Thymus (tissue), 11 donors: ENCODE results near the gene SLC25A34. TPM values are rescaled to one million over a fixed set of nuclear protein-coding genes. Genes with fewer than 3 reads are reported as not detected.

Experiments
- DNase-seq, 9 donors: peaks; one replicate each; pipeline ENCODE4 v3.0.0-alpha.2; 2013; ENCODE audit warnings: low spot score in 9 of 9, low read depth in 6 of 9, missing footprints in 1 of 9
- H3K27ac ChIP-seq, 2 donors: one replicate each; pipeline ENCODE4 v1.5.1; 2013; ENCODE audit warnings: control low read depth in 1 of 2, low read depth in 1 of 2, low read length in 1 of 2, mild to moderate bottlenecking in 1 of 2, moderate library complexity in 1 of 2
- H3K27me3 ChIP-seq, 2 donors: one replicate each; pipeline ENCODE4 v1.5.1; 2013; ENCODE audit warnings: low read length in 1 of 2; ENCODE audit not compliant: control insufficient read depth in 2 of 2, insufficient read depth in 1 of 2
- H3K36me3 ChIP-seq, 2 donors: one replicate each; pipeline ENCODE4 v1.5.1; 2013; ENCODE audit warnings: low read length in 1 of 2, mild to moderate bottlenecking in 1 of 2, moderate library complexity in 1 of 2; ENCODE audit not compliant: control insufficient read depth in 2 of 2, insufficient read depth in 2 of 2
- H3K4me1 ChIP-seq, 2 donors: one replicate each; pipeline ENCODE4 v1.5.1; 2013; ENCODE audit warnings: low read length in 2 of 2; ENCODE audit not compliant: control insufficient read depth in 2 of 2, insufficient read depth in 2 of 2
- H3K4me3 ChIP-seq, 2 donors: one replicate each; pipeline ENCODE4 v1.5.1; 2013; ENCODE audit warnings: low read length in 2 of 2, control low read depth in 1 of 2, mild to moderate bottlenecking in 1 of 2
- H3K9me3 ChIP-seq, 2 donors: one replicate each; pipeline ENCODE4 v1.5.1; 2013; ENCODE audit warnings: low read length in 1 of 2, mild to moderate bottlenecking in 1 of 2; ENCODE audit not compliant: control insufficient read depth in 2 of 2, insufficient read depth in 1 of 2
- WGBS: extraction: QIAGEN DNeasy Blood & Tissue Kit; methylation state at CpG from one replicate; pipeline ENCODE4 v1.1.7; 2013; 5-methylcytosine and 5-hydroxymethylcytosine counted together
- polyA plus RNA-seq: library from polyadenylated mRNA; stranded (reverse); fragments of 200-250 nt; gene quantifications from one replicate; pipeline ENCODE4 v1.2.3, GENCODE V29; 2013
- total RNA-seq: library from RNA; stranded (reverse); fragments of 120-200 nt; gene quantifications from one replicate; pipeline ENCODE4 v1.2.4, GENCODE V29; 2013
- donor health status: healthy.

SLC25A34 gene
- total and polyA plus RNA-seq, 2 donors = 0.42 to 2.4 TPM

GRCh38 chr1:15708486-15709137 lies 27.4 kb upstream of the SLC25A34 start:
- Histone ChIP-seq H3K27ac (no peak overlapping the region), H3K36me3 (peaks cover 0 to 14% of the 10 kb centered on the region in 2 donors), H3K27me3 (no peaks in the 10 kb centered on the region), H3K9me3 (no peaks in the 10 kb centered on the region), H3K4me1 (no peaks in the 10 kb centered on the region), H3K4me3 (no peak overlapping the region)
- WGBS = 88% methylated on average over 15 of the region's 15 CpGs
- DNase-seq = no peak

GRCh38 chr1:15709226-15709625 lies 26.8 kb upstream of the SLC25A34 start:
- WGBS = 98% methylated on average over 4 of the region's 4 CpGs
- Histone ChIP-seq H3K4me1 (no peaks in the 10 kb centered on the region), H3K9me3 (no peaks in the 10 kb centered on the region), H3K4me3 (no peak overlapping the region), H3K27me3 (no peaks in the 10 kb centered on the region), H3K36me3 (peaks cover 0 to 14% of the 10 kb centered on the region in 2 donors), H3K27ac (no peak overlapping the region)
- no peak for DNase-seq

DNA sequence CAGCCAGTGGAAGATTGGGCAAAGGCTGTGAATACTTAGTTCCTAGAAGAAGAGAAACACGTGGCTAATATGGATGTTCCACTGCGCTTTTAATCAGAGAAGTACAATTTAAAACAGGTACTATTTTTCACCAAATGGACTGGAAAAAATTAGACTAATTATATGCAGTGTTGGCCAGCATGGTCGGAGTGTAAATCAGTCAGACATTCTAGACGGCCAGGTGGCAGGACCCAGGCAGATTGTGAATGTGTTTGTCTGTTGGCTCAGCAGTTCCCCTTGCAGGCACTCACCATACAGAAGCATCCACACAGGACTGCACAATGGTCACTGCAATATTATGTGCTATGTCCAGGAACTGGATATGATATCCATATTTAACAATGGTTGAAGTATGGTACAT lies 23.9 kb upstream of the SLC25A34 start:
- no peak for DNase-seq
- Histone ChIP-seq H3K27ac (no peak overlapping the region), H3K27me3 (no peaks in the 10 kb centered on the region), H3K36me3 (peaks cover 11 to 13% of the 10 kb centered on the region in 2 donors), H3K4me1 (no peaks in the 10 kb centered on the region), H3K9me3 (no peaks in the 10 kb centered on the region), H3K4me3 (no peak overlapping the region)
- WGBS = 95% methylated on average over 4 of the region's 4 CpGs

- Histone ChIP-seq H3K4me1 (no peaks in the 10 kb centered on the region), H3K4me3 (no peak overlapping the region), H3K9me3 (no peaks in the 10 kb centered on the region), H3K36me3 (peaks cover 31 to 33% of the 10 kb centered on the region in 2 donors), H3K27ac (no peak overlapping the region), H3K27me3 (no peaks in the 10 kb centered on the region)
- 92% methylated on average over 4 of the region's 4 CpGs for WGBS
- no peak for DNase-seq
Observed at GRCh38 chr1:15714406-15715136, 21.5 kb upstream of the SLC25A34 start.

- Histone ChIP-seq H3K36me3 (peaks cover 42 to 45% of the 10 kb centered on the region in 2 donors), H3K4me1 (no peaks in the 10 kb centered on the region), H3K27ac (no peak overlapping the region), H3K4me3 (no peak overlapping the region), H3K9me3 (no peaks in the 10 kb centered on the region), H3K27me3 (no peaks in the 10 kb centered on the region)
- 93% methylated on average over 11 of the region's 11 CpGs for WGBS
- DNase-seq = no peak
Observed at GRCh38 chr1:15717418-15718125, 18.5 kb upstream of the SLC25A34 start.

GRCh38 chr1:15718199-15718601 lies 17.9 kb upstream of the SLC25A34 start:
- no peak for DNase-seq
- peaks cover 45 to 46% of the 10 kb centered on the region in 2 donors for H3K36me3 ChIP-seq
- 97% methylated on average over 8 of the region's 8 CpGs for WGBS
- H3K4me3 ChIP-seq = no peak overlapping the region
- H3K9me3 ChIP-seq = no peaks in the 10 kb centered on the region
- H3K27me3 ChIP-seq = no peaks in the 10 kb centered on the region
- H3K27ac ChIP-seq = no peak overlapping the region
- H3K4me1 ChIP-seq = no peaks in the 10 kb centered on the region

DNA sequence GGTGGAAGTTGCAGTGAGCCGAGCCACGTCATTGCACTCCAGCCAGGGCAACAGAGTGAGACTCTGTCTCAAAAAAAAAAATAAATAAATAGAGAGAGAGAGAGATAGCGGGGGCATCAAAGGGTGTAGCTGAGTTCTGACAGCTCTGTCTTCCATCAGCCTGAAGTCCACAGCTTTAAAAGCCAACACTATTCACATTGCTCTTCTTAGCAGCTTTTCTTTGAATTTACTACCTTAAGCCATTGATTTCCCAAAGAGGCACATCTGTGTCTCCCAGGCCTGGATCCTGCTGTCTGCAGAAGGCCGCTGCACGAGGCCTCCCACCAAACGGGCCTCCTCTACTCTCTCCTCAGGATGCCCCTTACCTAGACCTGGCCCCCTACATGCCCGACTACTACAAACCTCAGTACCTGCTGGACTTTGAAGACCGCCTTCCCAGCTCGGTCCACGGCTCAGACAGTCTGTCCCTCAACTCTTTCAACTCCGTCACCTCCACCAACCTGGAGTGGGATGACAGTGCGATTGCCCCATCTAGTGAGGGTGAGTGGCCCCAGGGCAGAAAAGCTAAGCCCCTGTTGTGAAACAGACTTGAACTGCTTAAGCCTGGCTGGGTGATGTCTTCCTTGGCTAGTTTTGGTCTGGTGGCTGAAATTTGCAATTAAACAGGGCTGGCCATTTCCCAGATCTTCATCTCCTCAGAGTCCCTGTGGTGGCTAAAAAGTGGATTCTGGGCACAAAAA lies 16.5 kb upstream of the SLC25A34 start:
- no peak overlapping the region for H3K4me3 ChIP-seq
- H3K4me1 ChIP-seq = no peaks in the 10 kb centered on the region
- H3K36me3 ChIP-seq = peaks cover 49 to 51% of the 10 kb centered on the region in 2 donors
- DNase-seq = no peak
- 97% methylated on average over 12 of the region's 12 CpGs for WGBS
- no peaks in the 10 kb centered on the region for H3K9me3 ChIP-seq
- H3K27ac ChIP-seq = no peak overlapping the region
- H3K27me3 ChIP-seq = no peaks in the 10 kb centered on the region

DNA sequence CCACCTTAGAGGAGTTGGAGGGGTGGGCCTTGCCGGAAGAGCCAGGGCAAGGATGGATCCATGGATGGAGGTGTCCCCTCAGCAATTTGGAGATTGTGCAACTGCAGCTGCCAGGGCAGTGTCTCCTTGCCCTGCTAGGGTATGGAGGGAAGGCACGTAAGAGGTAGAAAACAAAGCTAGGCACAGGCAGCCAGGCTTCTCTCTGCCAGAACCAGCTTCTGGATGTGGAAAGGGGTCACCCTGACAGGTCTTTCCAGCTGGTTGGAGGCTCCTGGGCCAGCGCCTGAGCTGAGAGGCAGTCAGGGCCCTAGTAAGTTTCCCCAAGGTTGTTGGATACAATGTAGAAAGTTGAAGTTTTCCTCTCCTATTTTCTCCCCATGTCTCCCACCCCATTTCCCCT lies 15.2 kb upstream of the SLC25A34 start:
- no peak overlapping the region for H3K4me3 ChIP-seq
- no peaks in the 10 kb centered on the region for H3K4me1 ChIP-seq
- H3K27me3 ChIP-seq = no peaks in the 10 kb centered on the region
- H3K27ac ChIP-seq = no peak overlapping the region
- H3K36me3 ChIP-seq = peaks cover 61 to 64% of the 10 kb centered on the region in 2 donors
- 100% methylated on average over 3 of the region's 3 CpGs for WGBS
- no peak for DNase-seq
- H3K9me3 ChIP-seq = no peaks in the 10 kb centered on the region
